Mucosa of rectum (tissue), 2 donors: Measurements from ENCODE around the gene PICK1.
A peak's percentile ranks its signal among the peaks of the same experiment; 100 is the strongest.

Experiments used
- H3K27ac ChIP-seq, 2 donors: one replicate each; pipeline ENCODE4 v1.7.0; 2013; ENCODE audit warnings: inconsistent platforms in 2 of 2, low read depth in 2 of 2, low read length in 2 of 2
- H3K27me3 ChIP-seq, 2 donors: one replicate each; pipeline ENCODE4 v1.7.0; 2013; ENCODE audit warnings: low read length in 2 of 2; ENCODE audit not compliant: control insufficient read depth in 2 of 2, insufficient read depth in 2 of 2
- H3K36me3 ChIP-seq, 2 donors: one replicate each; pipeline ENCODE4 v1.7.0; 2013; ENCODE audit warnings: low read length in 2 of 2; ENCODE audit not compliant: control insufficient read depth in 2 of 2, insufficient read depth in 2 of 2
- H3K4me1 ChIP-seq, 2 donors: one replicate each; pipeline ENCODE4 v1.7.0; 2013; ENCODE audit warnings: low read length in 2 of 2, mild to moderate bottlenecking in 1 of 2; ENCODE audit not compliant: control insufficient read depth in 2 of 2, insufficient read depth in 2 of 2
- H3K4me3 ChIP-seq, 2 donors: one replicate each; pipeline ENCODE4 v1.7.0; 2013; ENCODE audit warnings: low read length in 2 of 2
- H3K9ac ChIP-seq, 2 donors: one replicate each; pipeline ENCODE4 v1.7.0; 2013; ENCODE audit warnings: low read length in 2 of 2, low read depth in 1 of 2, mild to moderate bottlenecking in 1 of 2
- H3K9me3 ChIP-seq, 2 donors: one replicate each; pipeline ENCODE4 v1.7.0; 2013; ENCODE audit warnings: low read length in 2 of 2; ENCODE audit not compliant: control insufficient read depth in 2 of 2
- donor health status: healthy.
- donor health status: Normal muscosa, but diverticular disease.

The PICK1 gene

DNA sequence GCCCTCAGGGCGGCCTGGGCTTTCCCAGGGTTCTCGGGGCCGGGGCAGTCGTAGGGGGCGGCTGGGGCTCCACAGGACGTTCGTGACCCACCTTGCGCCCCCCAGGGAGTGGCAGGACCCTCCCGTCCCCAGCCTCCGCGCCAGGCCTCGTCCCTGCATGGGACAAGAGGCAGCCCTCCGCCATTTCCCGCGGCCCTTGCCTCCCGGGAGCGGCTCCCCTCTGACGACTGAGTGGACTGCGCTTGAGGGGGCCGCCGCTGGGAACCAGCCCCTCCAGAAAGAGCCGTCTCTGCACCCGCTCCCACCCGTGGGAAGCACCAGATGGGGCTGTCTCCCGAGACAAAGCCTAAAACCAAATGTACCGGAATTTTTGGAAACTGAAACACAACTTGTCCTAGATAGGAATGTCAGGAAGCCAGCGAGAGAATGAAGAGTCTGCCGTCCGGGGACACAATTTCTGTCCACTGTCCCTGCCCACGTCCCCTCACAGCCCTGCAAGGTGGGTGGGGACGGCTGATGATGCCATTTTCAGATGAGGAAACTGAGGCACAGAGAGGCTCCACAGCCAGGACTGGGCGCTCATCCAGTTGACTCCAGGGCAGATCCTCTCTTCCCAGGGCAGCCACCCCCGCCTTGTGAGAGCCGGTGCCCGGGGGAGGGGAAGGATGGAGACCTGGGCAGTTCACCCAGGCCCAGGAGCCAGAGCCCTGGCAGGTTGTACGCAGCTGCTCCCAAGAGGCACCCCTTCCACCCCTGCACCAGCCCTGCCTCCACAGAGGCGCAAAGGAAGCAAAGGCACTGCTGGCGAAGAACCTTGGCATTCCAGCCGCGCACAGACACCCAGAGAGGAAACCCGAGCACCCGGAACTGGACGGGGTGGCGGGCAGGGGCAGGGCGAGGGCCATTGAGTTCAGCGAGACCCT is 18.1 kb upstream of the PICK1 start:
- Histone ChIP-seq H3K36me3 (no peaks in the 10 kb centered on the region), H3K4me1 (peaks cover 3 to 5% of the 10 kb centered on the region in 2 donors), H3K9me3 (no peaks in the 10 kb centered on the region), H3K27me3 (no peaks in the 10 kb centered on the region), H3K27ac (peak overlapping the region in 1 of 2 donors; percentile 33), H3K9ac (no peak overlapping the region), H3K4me3 (no peak overlapping the region)

DNA sequence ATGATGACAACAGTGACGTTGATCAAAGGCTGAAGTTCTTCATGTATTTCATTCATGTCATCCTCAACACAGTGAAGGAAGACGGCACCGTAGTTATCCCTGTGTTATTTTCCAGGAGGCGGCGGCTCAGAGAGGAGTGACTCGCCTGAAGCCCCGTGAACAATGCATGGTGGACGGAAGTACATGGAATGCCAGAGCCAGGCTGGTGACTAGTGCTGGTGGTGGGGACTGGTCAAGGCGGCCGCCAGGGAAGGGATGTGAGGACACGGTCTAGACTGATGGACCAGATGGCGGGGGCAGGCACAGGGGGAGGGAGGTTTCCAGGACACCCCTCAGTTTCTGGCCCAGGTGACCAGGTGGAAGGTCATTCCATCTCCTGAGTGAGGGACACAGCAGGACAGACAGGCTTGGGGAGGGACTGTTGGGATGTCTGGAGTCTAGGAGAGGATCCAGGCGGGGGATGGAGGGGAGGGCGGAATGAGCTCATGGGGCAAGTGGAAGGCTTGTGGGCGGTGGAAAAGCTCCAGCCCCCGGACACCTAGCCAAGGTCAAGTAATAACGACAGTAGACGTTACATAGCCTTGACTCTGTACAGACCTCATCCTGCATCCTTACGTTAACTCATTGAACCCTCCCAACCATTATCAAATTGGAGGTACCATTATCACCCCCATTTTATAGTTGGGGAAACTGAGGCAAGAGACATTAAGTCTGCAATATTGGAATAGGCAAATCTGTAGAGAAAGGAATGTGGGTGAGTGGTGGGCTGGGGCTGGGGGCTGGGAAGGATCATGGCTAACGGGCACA is 16.0 kb upstream of the PICK1 start:
- Histone ChIP-seq H3K36me3 (no peaks in the 10 kb centered on the region), H3K27me3 (no peaks in the 10 kb centered on the region), H3K27ac (no peak overlapping the region), H3K9me3 (no peaks in the 10 kb centered on the region), H3K4me1 (no peaks in the 10 kb centered on the region), H3K9ac (no peak overlapping the region), H3K4me3 (no peak overlapping the region)

DNA sequence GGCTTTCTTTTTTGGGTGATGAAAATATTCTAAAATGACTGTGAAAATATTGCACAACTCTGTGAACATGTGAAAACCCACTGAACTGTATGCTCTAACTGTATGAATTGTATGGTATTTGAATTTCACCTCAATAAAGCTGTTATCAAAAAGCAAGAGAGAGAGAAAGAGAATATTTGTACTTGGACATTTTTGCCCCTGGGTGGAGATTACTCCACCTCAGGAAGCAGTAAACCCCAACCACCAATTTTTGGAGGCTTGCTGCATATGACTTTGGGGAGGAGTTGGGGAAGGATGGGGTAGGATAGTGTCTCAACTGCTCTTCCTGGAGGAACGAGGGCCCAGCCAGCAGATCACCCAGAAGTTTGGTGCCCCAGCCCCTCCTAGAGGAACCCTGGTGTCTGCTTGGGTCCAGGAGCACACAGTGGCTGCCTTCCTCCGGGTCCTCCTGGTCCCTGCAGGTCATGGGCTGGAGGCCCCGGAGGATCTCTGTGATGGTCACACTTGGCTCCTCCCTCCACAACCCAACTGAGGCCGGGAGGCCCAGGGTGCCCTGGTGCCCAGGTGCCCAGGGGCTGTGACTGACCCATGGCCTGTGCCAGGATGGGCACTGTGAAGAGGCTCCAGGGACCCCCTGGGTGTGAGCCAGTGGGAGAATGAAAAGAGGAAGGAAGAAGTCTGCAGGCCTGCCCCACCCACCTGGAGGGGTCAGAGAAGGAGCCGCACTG is 15.3 kb upstream of the PICK1 start:
- Histone ChIP-seq H3K4me3 (no peak overlapping the region), H3K4me1 (no peaks in the 10 kb centered on the region), H3K27ac (no peak overlapping the region), H3K36me3 (no peaks in the 10 kb centered on the region), H3K27me3 (no peaks in the 10 kb centered on the region), H3K9me3 (no peaks in the 10 kb centered on the region), H3K9ac (no peak overlapping the region)

DNA sequence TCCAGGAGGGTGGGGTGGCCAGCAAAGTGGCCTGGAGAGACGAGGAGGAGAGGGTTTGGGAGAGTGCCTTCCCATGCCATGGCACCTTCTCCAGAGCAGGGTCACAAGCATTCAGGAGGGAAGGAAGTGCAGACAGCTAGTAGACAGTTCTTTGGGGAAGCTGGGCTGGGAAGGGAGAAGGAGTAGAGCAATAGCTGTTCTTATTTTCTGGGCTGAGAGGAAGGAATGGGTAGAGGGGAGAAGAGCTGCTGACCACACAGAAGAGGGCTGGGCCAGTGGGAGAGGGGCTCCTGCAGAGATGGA is 14.8 kb upstream of the PICK1 start:
- Histone ChIP-seq H3K4me3 (no peak overlapping the region), H3K36me3 (no peaks in the 10 kb centered on the region), H3K4me1 (no peaks in the 10 kb centered on the region), H3K9me3 (no peaks in the 10 kb centered on the region), H3K27me3 (no peaks in the 10 kb centered on the region), H3K27ac (no peak overlapping the region), H3K9ac (no peak overlapping the region)

DNA sequence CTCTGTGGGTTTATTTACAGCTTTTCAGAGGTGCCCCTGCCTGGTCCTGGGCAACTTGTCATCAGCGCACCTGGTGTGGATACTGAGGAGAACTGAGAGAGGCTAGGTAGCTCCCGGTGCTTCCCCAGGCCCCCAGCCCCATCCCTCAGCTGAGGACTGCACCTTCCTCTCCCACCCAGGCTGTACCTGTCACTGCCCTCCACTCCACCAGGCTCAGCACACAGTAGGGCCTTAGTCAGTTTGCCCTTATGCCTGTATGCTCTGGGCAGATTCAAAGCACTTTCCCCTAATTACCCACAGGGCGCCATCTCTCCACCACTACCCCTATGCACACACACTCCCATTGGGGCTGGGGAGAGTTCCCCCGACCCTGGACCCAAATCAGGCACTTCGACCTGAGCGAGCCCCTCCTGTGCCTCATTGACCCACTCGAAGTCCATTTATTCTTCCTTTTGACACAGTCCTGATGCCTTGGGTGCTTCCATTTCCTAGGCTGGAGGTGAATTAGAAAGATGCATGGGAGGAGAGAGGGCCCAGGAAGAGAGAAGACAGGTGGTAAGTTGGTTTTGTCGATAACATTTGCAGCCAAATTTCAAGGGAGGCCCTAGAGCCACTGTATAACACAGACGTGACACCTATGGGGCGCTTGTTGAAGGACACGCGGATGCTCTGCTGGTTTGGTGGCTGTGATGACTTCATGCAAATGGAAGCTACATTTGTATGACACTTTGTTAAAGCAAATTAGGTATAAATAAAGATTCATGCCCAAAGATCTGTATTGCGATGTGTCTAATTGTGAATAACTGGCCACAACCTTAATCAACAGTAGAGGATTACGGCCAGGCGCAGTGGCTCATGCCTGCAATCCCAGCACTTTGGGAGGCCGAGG is 13.8 kb upstream of the PICK1 start:
- Histone ChIP-seq H3K27ac (no peak overlapping the region), H3K9ac (no peak overlapping the region), H3K4me1 (no peaks in the 10 kb centered on the region)

DNA sequence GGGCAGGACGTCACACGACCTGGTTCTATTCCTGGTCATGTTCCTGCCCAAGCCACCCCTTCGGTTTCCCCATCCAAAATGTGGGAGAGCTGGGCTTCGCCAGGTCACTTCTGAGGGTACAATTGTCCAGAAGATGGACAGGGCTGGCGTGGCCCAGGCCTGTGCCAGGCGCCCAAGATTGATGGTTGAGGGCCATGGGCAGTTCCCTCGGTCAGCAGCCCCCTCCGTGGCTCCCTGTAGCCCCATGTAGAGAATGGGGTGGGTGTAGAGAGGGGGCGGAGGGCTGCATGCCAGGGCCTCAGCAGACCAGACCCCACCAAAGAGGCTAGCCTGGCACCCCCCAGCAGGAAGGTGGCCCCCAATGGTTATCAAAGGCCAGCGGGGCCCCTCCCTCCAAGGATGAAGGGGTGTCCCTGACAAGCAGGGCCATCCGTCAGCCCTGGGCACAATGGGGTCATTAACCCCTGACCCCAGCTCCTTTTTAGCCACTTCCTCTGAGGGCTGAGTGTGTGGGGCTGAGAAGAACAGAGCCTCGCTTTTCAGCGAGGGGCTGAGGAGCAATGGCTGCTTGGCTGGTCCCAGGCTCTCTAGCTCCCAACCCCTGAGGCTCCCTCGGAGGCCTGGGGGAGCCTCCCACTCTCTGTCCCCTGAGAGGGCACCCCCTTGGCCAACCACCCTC is 11.0 kb upstream of the PICK1 start:
- no peaks in the 10 kb centered on the region for H3K4me1 ChIP-seq
- no peak overlapping the region for H3K27ac ChIP-seq

More for the DNA sequence above, 13.8 kb upstream of the PICK1 start:
- Histone ChIP-seq H3K9me3 (no peaks in the 10 kb centered on the region), H3K36me3 (no peaks in the 10 kb centered on the region), H3K27me3 (no peaks in the 10 kb centered on the region), H3K4me3 (no peak overlapping the region)

DNA sequence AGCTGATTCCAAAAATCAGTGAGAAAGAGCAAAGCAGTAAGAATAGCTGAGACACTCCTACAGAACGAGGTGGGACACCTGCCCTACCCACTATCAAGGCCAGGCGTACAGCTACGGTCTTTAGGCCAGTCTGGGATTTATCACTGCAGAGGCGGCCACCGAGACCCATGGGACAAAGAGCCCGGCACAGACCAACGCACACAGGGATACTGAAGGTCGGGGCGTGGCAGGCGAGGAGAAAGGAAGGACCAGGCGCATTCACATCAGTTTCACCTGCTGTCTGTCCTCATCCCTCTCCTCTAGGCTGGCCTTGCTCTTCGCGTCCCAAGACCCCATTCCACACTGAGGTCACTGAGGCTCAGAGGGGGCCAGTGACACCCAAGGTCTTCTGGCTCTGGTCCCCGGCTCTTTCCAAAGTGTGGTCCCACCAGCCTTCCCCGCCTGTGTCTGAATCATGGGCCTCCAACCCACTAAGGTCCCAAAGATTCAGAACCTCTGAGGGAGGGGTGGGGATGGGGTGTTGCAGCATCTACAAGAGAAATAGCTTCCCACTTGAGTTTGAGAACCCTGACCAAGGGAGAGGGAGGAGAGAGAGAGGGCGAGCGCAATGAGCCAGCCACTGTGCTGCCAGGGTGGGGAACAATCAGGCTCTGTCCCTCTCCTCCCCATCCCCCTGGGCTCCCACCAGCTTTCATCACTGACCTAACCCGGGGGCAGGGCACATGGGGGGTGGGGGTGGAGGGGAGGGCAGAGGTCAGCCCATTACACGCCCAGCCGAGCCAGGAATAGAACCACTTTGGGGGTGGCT is 7.2 kb upstream of the PICK1 start:
- peaks cover 0 to 2% of the 10 kb centered on the region in 2 donors for H3K4me1 ChIP-seq
- H3K9me3 ChIP-seq: no peaks in the 10 kb centered on the region
- H3K9ac ChIP-seq: no peak overlapping the region
- H3K4me3 ChIP-seq: no peak overlapping the region
- peaks cover 3 to 4% of the 10 kb centered on the region in 2 donors for H3K27me3 ChIP-seq
- no peaks in the 10 kb centered on the region for H3K36me3 ChIP-seq
- H3K27ac ChIP-seq: no peak overlapping the region

More for the DNA sequence above, 11.0 kb upstream of the PICK1 start:
- H3K36me3 ChIP-seq: no peaks in the 10 kb centered on the region
- H3K9me3 ChIP-seq: no peaks in the 10 kb centered on the region
- no peak overlapping the region for H3K9ac ChIP-seq
- H3K27me3 ChIP-seq: peaks cover 0 to 3% of the 10 kb centered on the region in 2 donors
- H3K4me3 ChIP-seq: no peak overlapping the region

DNA sequence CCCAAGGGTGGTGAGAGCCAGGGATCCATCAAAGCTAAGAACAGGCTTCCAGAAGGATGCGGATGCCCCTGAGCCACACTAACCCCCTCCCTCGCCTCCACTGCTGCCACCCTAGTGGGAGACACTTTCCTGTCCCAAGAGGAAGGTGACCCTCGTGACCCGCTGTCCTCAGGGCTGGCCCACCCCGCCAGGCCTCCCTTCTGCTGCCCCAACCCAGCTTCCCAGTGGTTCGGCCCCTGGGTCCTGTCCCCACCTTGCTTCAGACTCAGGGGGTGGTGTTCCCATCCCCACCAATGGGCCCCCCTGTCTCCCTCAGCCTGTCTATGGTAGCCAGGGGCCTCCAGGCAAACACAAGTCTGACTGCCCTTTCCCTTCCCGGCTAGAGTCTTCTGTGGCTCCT is 6.5 kb upstream of the PICK1 start:
- no peaks in the 10 kb centered on the region for H3K36me3 ChIP-seq
- H3K9ac ChIP-seq: no peak overlapping the region
- no peak overlapping the region for H3K4me3 ChIP-seq
- peaks cover 3 to 4% of the 10 kb centered on the region in 2 donors for H3K27me3 ChIP-seq
- no peaks in the 10 kb centered on the region for H3K9me3 ChIP-seq
- H3K4me1 ChIP-seq: peaks cover 0 to 2% of the 10 kb centered on the region in 2 donors
- no peak overlapping the region for H3K27ac ChIP-seq
